ENCODE results near the gene FAAH2.
"Not testable (repeated sequence)": the region's sequence is repeated elsewhere in the genome, so short reads cannot be mapped to it uniquely, and the experiment has no call there.

Gene FAAH2

DNA sequence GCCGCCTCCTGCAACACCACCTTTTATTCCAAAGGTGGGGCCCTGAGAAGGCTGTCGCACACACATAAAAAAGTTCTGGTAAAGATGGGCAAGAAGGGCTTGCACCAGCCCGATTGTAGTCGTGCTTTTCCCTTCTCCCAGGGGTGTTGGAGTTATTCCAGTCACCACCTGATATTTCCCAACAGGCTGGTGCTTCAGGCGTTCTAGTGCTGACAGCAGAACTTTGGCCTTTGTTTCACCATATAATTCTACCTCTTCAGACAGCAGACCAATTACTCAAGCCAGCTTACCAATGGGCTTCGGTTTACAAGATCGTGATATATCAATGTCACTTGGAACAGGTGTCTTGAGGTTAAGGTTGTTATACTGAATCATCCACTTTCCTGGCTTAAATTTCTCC lies 107.7 kb downstream of the FAAH2 start:
- DNase-seq = not testable (repeated sequence)

GRCh38 chrX:57403191-57403590 lies 116.7 kb downstream of the FAAH2 start:
- not testable (repeated sequence) for DNase-seq

- no peak for DNase-seq
These were observed 119.6 kb downstream of the FAAH2 start for GRCh38 chrX:57406149-57406548.

GRCh38 chrX:57417827-57418226 lies 131.3 kb downstream of the FAAH2 start:
- no peak for DNase-seq

- no peak for DNase-seq
These were observed 135.8 kb downstream of the FAAH2 start for GRCh38 chrX:57422289-57422688.

DNA sequence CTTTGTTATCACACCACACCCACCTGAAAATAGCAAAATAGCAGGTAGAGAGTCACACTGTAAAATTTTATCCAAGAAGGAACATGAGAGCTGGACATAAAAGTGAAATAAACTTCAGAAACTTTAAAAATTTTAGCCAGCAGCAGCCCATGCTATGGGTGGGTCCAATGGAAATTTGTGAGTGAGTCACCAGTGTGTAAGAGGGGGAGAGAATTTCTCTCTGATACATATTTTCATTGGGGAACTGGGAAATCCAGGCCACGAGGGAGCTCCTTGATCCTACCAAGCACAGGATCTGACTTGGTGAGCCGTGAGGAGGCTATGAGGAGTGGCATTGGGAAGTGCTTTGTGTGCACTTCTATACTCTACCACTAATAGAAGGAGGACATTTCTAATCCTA lies 136.3 kb downstream of the FAAH2 start:
- no peak for DNase-seq

GRCh38 chrX:57445076-57445475 lies 158.6 kb downstream of the FAAH2 start:
- DNase-seq = no peak

- no peak for DNase-seq
These were observed 159.3 kb downstream of the FAAH2 start for GRCh38 chrX:57445832-57446231.

DNA sequence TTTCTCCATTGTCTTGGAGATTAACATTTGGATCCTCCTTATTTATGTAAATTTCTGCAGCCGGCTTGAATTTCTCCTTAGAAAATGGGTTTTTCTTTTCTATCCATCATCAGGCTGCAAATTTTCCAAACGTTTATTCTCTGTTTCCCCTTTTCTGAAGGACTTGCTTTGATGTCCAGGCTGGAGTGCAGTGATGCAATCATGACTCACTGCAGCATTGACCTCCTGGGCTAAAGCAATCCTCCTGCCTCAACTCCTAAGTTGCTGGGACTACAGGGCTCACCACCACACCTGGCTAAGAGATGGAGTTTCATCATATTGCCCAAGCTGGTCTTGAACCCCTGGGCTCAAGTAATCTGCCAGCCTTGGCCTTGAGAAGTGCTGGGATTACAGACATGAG lies 161.3 kb downstream of the FAAH2 start:
- no peak for DNase-seq

- DNase-seq = no peak
These were observed 165.0 kb downstream of the FAAH2 start for GRCh38 chrX:57451426-57452020.

DNA sequence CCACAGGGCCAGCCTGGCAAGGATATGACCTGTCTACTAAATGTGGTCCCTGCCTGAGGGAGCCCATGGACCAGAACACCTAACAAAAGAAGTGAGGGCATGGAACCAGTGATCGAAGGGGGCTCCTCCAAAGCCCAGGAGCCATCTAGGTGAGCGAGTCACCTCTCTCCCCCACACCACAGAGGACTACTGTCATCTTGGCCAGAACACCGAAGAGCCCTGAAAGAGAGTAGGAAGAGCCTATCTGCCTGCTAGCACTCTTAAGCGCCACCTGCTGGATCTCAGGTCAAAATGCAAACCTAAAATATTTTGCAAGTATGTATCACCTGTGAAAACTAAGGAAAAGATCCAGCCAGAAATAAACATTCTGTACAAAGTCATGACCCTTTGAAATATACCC lies 167.4 kb downstream of the FAAH2 start:
- DNase-seq = no peak

- no peak for DNase-seq
These were observed 195.0 kb downstream of the FAAH2 start for GRCh38 chrX:57481514-57481913.

DNA sequence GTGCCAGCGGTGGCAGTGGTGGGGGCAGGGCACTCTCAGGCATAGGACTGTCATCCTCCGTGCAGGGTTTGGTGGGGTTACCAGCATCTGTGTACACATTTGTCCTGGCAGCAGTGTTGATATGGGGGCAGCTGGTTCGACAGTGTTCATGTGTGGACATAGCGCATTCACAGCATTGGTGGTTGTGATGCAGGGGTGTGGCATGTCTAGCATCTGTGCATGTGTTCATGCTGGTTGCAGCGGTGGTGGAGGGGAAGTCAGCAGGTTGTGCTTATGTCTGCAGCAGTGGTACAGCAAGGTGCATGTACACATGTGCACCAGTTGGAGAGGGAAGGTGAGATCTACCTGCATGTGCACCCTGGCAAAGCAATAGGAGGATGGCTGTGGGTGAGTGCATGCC lies 230.0 kb downstream of the FAAH2 start:
- no peak for DNase-seq

DNA sequence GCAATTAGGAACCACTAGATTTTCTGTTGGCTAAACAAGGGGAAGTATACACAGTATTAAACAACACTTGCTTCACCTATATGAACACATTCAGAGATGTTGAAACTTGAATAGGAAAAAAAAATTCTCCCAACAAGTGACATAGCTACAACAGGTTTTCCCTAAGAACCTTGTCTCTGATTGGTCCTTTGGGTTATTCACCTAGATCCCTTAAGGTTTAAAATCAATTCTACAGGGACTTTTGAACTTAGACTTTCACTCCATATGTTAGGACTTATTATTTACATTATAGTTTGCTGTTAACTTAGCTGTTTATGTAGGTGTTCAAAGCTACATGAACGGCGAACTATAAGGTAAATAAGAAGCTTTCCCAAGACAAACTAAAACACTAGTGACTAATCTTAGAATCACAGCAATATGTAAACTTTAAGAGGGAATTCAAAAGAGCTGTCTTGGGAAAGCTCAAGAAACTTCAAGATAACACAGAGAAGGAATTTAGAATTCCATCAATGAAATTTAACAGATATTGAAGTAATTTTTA lies 233.1 kb downstream of the FAAH2 start:
- DNase-seq = no peak

DNA sequence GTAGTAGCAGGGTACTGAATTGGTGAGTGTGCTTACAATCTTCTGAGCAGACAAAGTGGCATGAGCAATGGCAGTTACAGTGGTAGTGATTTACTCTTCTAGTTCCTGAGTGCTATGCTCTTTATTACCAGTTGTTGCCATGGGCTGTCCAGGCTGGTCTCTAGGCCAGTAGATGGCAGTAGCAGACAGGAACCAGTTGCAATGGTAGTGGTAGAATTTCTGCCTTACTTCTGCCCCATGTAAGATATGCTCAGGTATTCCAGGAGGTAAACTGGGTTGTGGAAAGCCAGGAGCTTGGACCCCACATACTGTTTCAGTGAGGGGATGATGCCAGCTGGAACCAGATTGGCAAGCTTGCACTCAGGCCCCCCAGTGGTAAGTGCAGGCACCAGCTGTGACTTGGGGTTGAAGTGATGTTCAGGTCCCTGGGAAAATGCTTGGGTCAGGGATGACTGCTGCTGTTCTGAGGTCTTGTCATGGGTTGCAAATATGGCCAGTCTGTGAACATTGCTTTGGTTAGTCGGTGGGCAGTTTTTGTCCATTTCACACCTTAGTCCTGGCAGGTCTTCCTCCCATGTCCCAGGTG lies 242.3 kb downstream of the FAAH2 start:
- no peak for DNase-seq

All from activated naive CD4-positive, alpha-beta T cell (primary cell).